Measurements from ENCODE around the gene IGFBP2. TPM values are rescaled to one million over a fixed set of nuclear protein-coding genes. Genes with fewer than 3 reads are reported as not detected.

The IGFBP2 gene
- total and polyA plus RNA-seq, 2 of the 8 experiments (the other 6 are each of a cell fraction or from before 2014, with no cell fraction given), result 326 to 782 TPM

GRCh38 chr2:216615298-216616082, 17.7 kb upstream of the IGFBP2 start (continued):
- TF ChIP-seq SP1 (IDR thresholded peaks at IDR 0.05; ENCODE audit: low read depth, low read length), result no peak
- TF ChIP-seq SRF (IDR thresholded peaks at IDR 0.05; ENCODE audit: low read depth, low read length), result no peak
- TF ChIP-seq RAD21 (IDR thresholded peaks at IDR 0.05 in 1 of 2, conservative IDR thresholded peaks at IDR 0.05 in 1 of 2; ENCODE audit: low read depth in 2 of 2, low read length in 2 of 2), result no peak
- TF ChIP-seq JUN (IDR thresholded peaks at IDR 0.05; ENCODE audit: low read depth, low read length), result no peak
- TF ChIP-seq ATF2 (IDR thresholded peaks at IDR 0.05; ENCODE audit: low read length), result no peak
- no peak for TF ChIP-seq RNF2 (IDR thresholded peaks at IDR 0.05; ENCODE audit: borderline replicate concordance, low read depth, low read length, missing control alignments, poor library complexity, severe bottlenecking)
- TF ChIP-seq CEBPB (IDR thresholded peaks at IDR 0.05; ENCODE audit: low read depth, low read length), result no peak

Data from H1 (cell line).